Lower lobe of right lung (tissue), 2 donors: ENCODE measurements around the gene ASB11. TPM values are rescaled to one million over a fixed set of nuclear protein-coding genes. Genes with fewer than 3 reads are reported as not detected.
A peak's percentile ranks its signal among the peaks of the same experiment; 100 is the strongest.
"Not testable (repeated sequence)": the region's sequence is repeated elsewhere in the genome, so short reads cannot be mapped to it uniquely, and the experiment has no call there.

Experiments
- ATAC-seq, 2 donors: fragments of 200-7000 bp; cut with Tn5 transposase; one replicate each; pipeline ENCODE4 v1.9.1; 2020 to 2022; ENCODE audit warnings: mild to moderate bottlenecking in 2 of 2, moderate library complexity in 2 of 2
- DNase-seq: peaks from one replicate; pipeline ENCODE4 v3.0.0-alpha.2; 2020
- H3K27ac ChIP-seq: fragments of 200-600 bp; one replicate; pipeline ENCODE4 v1.8.0; 2022
- H3K27me3 ChIP-seq: fragments of 200-600 bp; one replicate; pipeline ENCODE4 v1.8.0; 2022; ENCODE audit warnings: low read depth
- H3K36me3 ChIP-seq: fragments of 200-600 bp; one replicate; pipeline ENCODE4 v1.8.0; 2022; ENCODE audit warnings: mild to moderate bottlenecking
- H3K4me1 ChIP-seq: fragments of 200-600 bp; one replicate; pipeline ENCODE4 v1.8.0; 2022
- H3K4me3 ChIP-seq: fragments of 200-600 bp; one replicate; pipeline ENCODE4 v1.8.0; 2022; ENCODE audit warnings: mild to moderate bottlenecking
- H3K9me3 ChIP-seq: fragments of 200-600 bp; one replicate; pipeline ENCODE4 v1.8.0; 2022
- CTCF ChIP-seq: fragments of 200-600 bp; IDR thresholded peaks from one replicate; pipeline ENCODE4 v1.8.0; 2022; ENCODE audit warnings: antibody characterized with exemption, mild to moderate bottlenecking
- intact Hi-C: fragments of 100-400 bp; cut with DNase I; formaldehyde crosslinking; loops from one replicate; pipeline ENCODE4 v1.11.0; 2022
- total RNA-seq: library from RNA; stranded (reverse); fragmentation: NEBNext Ultra II Directional; extraction: Animal tissue kit (Norgen Biotek cat#: 25700); gene quantifications from one replicate; pipeline ENCODE4 v1.2.1, GENCODE V29; 2021
- donor health status: DM: no; HTN: yes; CAD: no; lungs with severe emphysema.

The ASB11 gene
- total RNA-seq, 1 donor from 2014 or later = not detected

- intact Hi-C loops = no loop called here
- ATAC-seq (no peak), DNase-seq (no peak)
- no peak for TF ChIP-seq CTCF
- Histone ChIP-seq H3K27ac (peak overlapping the region; percentile 58), H3K27me3 (no peaks in the 10 kb centered on the region), H3K9me3 (no peaks in the 10 kb centered on the region), H3K36me3 (no peaks in the 10 kb centered on the region), H3K4me3 (no peak overlapping the region), H3K4me1 (peaks cover 9% of the 10 kb centered on the region)
Observed at GRCh38 chrX:15311119-15311518, 4.3 kb downstream of the ASB11 start.

GRCh38 chrX:15310117-15310516 is 5.3 kb downstream of the ASB11 start:
- ATAC-seq (peak; percentile 82 to 92), DNase-seq (no peak)
- Histone ChIP-seq H3K27me3 (no peaks in the 10 kb centered on the region), H3K27ac (peak overlapping the region; percentile 58), H3K36me3 (no peaks in the 10 kb centered on the region), H3K9me3 (no peaks in the 10 kb centered on the region), H3K4me1 (peaks cover 9% of the 10 kb centered on the region), H3K4me3 (no peak overlapping the region)
- intact Hi-C loops = no loop called here
- no peak for TF ChIP-seq CTCF

GRCh38 chrX:15305899-15306298 is 9.5 kb downstream of the ASB11 start:
- H3K36me3 ChIP-seq, H3K27me3 ChIP-seq, DNase-seq, H3K4me1 ChIP-seq, H3K27ac ChIP-seq, H3K9me3 ChIP-seq, H3K4me3 ChIP-seq, ATAC-seq, intact Hi-C loops: not testable (repeated sequence)

GRCh38 chrX:15301924-15302323 is 13.5 kb downstream of the ASB11 start:
- no peak for TF ChIP-seq CTCF
- intact Hi-C loops = no loop called here
- H3K4me1 ChIP-seq = peaks cover 19% of the 10 kb centered on the region
- ATAC-seq = peak; percentile 90 to 94
- H3K4me3 ChIP-seq = no peak overlapping the region
- no peaks in the 10 kb centered on the region for H3K36me3 ChIP-seq
- H3K9me3 ChIP-seq = no peaks in the 10 kb centered on the region
- H3K27me3 ChIP-seq = no peaks in the 10 kb centered on the region
- DNase-seq = peak; percentile 74
- H3K27ac ChIP-seq = peak overlapping the region; percentile 31

GRCh38 chrX:15299941-15300851 is 15.2 kb downstream of the ASB11 start:
- TF ChIP-seq CTCF = peak; percentile 43
- ATAC-seq (peak in 1 of 2 donors; percentile 4), DNase-seq (no peak)
- Histone ChIP-seq H3K9me3 (no peaks in the 10 kb centered on the region), H3K27me3 (no peaks in the 10 kb centered on the region), H3K36me3 (no peaks in the 10 kb centered on the region), H3K4me1 (peaks cover 19% of the 10 kb centered on the region), H3K4me3 (no peak overlapping the region), H3K27ac (peak overlapping the region; percentile 68)
- intact Hi-C loops = no loop called here

GRCh38 chrX:15298780-15299179 is 16.7 kb downstream of the ASB11 start:
- Histone ChIP-seq H3K9me3 (no peaks in the 10 kb centered on the region), H3K36me3 (no peaks in the 10 kb centered on the region), H3K4me1 (peaks cover 19% of the 10 kb centered on the region), H3K4me3 (no peak overlapping the region), H3K27ac (peak overlapping the region; percentile 68), H3K27me3 (no peaks in the 10 kb centered on the region)
- DNase-seq (no peak), ATAC-seq (no peak)
- no peak for TF ChIP-seq CTCF
- intact Hi-C loops = no loop called here
